HG03103 (cell line): ENCODE data around the gene TAF5L.
A peak's percentile ranks its signal among the peaks of the same experiment; 100 is the strongest.
"Not testable (repeated sequence)": the region's sequence is repeated elsewhere in the genome, so short reads cannot be mapped to it uniquely, and the experiment has no call there.

Source experiments
- ATAC-seq: cut with Tn5 transposase; IDR thresholded peaks from one replicate; pipeline ENCODE4 v1.9.1; 2021; ENCODE audit warnings: low read depth; ENCODE audit not compliant: unreplicated experiment

The TAF5L gene

GRCh38 chr1:229613938-229614337, 12.0 kb downstream of the TAF5L start:
- ATAC-seq, result no peak

GRCh38 chr1:229608590-229608989, 17.3 kb downstream of the TAF5L start:
- no peak for ATAC-seq

DNA sequence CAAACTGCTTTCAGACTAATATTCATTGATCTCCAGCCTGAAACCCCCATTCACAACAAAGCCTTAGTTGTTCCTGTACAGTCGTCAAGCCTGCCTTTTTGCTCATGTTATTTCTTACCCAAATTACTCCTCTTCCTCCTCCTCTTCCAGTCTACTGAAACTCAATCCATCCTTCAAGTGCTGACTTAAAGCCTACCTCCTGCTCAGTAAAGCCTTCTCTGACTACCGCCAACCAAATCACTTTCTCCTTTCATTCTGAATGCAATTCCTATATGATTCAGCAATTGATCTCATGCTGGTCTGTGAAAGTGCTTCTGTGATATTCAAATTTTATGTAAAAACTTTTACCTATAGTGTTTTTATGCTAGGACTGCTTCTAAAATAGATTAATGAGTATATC, 18.6 kb downstream of the TAF5L start:
- ATAC-seq, result no peak

DNA sequence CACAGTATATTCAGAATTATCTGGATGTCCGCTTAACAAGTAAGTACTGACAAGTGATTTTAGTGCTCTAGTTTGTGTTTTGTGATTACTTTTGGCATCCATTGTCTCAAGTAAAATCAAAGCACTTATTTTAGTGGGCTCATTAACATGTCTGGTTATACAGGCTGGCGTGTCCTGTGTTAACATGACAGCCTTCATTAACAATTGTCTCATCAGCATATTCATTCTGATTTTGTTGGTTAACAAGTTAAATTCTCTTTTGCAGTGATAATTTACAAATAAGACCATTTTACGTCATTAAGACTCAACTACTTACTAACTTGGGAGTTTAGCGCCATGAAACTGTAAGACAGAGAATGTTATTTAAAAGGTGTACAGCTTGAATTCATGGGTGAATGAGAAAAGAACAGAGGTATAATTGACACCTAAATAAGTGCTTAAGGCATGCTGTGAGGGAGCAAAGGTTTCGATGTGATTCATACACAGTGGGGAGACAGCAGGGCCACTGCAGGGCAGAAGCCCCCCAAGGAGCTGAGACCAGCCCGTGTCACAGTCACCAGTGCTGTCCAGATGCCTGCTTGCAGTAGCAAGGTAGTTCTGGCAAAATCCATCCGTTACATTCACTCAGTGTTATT, 22.4 kb downstream of the TAF5L start:
- no peak for ATAC-seq

- no peak for ATAC-seq
These were observed 25.7 kb downstream of the TAF5L start for GRCh38 chr1:229600229-229600628.

- ATAC-seq, result no peak
These were observed 26.5 kb downstream of the TAF5L start for GRCh38 chr1:229599218-229599954.

DNA sequence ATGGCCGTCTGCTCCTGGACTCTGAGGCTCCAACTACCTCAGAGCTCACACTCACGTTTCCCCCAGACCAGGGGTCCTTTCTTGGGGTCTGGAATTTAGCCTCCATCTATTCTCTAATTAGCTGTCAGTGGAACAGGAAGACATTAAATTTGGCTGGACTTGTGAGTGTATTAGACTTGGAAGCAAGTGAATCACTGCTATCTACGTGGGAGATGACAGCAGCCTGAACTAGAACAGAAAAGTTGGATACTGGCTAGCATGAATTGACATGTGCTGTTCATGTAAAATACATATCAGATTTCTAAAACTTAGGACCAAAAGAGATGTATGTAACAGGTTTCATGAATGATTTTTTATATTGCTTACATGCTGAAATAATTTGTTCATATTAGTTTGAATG, 28.0 kb downstream of the TAF5L start:
- no peak for ATAC-seq

- ATAC-seq, result no peak
These were observed 28.8 kb downstream of the TAF5L start for GRCh38 chr1:229596925-229597699.

GRCh38 chr1:229595876-229596275, 30.0 kb downstream of the TAF5L start:
- not testable (repeated sequence) for ATAC-seq

DNA sequence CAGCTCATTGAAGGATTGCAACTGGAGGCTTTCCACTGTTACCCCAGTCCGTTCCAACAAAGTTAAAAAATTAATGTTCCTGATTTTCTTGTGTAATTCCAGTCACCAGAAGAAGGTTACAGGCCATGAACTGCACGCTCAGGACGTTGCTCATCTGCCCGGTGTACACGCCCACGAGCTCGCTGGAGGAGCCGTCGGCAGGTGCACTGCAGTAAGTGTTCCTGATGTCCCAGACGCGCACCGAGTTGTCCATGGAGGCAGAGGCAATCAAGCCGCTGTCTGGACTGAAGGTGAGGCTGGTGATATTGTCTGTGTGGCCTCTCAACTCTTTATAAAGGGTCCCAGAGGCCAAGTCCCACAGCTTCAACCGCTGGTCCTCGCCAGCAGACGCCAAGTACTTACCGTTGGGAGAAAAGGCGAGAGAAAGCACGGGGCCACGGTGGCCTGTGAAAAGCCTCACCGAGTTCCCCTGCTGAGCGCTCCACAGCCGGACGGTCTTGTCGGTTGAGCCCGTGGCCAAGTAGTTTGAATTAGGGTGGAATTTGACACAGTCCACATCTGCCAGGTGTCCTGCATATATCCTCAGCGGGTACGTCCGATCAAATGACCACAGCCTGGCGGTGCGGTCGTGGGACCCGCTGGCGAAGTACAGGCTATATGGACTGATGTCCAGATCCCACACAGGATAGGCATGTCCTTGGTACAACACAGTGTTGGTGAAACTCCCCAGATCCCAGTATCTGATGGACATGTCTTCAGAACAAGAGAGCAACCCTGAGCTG, 31.5 kb downstream of the TAF5L start:
- no peak for ATAC-seq

- no peak for ATAC-seq
These were observed 32.1 kb downstream of the TAF5L start for GRCh38 chr1:229593800-229594199.

DNA sequence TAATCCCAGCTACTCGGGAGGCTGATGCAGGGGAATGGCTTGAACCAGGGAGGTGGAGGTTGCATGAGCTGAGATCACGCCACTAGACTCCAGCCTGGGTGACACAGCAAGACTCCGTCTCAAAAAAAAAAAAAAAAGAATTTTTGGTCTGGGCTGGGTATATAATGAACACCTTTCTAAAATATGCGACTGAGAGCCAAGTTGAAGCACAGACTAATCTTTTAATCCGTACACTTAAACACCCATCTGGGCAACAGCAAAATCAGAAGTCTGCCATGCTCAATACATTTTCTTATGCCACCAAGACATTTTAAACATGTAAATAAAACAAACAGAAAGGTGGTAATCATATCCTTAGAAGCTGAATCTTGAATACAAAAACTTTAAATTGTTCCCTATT, 35.8 kb downstream of the TAF5L start:
- no peak for ATAC-seq

GRCh38 chr1:229585338-229585737, 40.6 kb downstream of the TAF5L start:
- ATAC-seq, result no peak

GRCh38 chr1:229582715-229583114, 43.2 kb downstream of the TAF5L start:
- ATAC-seq, result no peak

GRCh38 chr1:229582011-229582694, 43.8 kb downstream of the TAF5L start:
- ATAC-seq, result no peak

DNA sequence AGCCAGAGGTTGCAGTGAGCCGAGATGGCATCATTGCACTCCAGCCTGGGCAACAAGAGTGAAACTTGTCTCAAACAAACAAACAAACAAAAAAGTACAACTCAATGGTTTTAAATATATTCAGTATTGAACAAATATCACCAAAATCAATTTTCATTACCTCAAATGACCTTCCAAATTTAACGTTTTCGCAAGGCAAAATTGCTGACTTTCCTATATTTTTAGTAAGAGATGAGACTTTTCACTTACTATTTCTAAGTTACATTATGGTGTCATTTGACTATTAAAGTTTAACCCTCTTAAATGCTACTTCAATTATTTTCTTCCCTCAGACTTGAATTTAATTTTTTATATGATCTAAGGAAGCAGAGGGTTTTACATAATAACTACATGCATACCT, 44.4 kb downstream of the TAF5L start:
- ATAC-seq, result no peak

GRCh38 chr1:229579059-229579673, 46.8 kb downstream of the TAF5L start:
- ATAC-seq, result peak; percentile 83

GRCh38 chr1:229578168-229579058, 47.5 kb downstream of the TAF5L start:
- no peak for ATAC-seq
